PC-9 (cell line): ENCODE results near the gene CD151. TPM values are rescaled to one million over a fixed set of nuclear protein-coding genes. Genes with fewer than 3 reads are reported as not detected.
A peak's percentile ranks its signal among the peaks of the same experiment; 100 is the strongest.

ENCODE experiments used
- Bru-seq: library from RNA; stranded (reverse); fragments of 400-500 nt; gene quantifications from one replicate; lab custom pipeline; 2021; lab: Mats Ljungman, UMichigan
- BruChase-seq, 2 experiments: library from RNA; stranded (reverse); fragments of 400-500 nt; gene quantifications; one replicate each; lab custom pipeline; 2021; lab: Mats Ljungman, UMichigan
- BruUV-seq: library from RNA; stranded (reverse); fragments of 400-500 nt; replicated peaks from 2 replicates; lab custom pipeline; 2021; lab: Mats Ljungman, UMichigan
- CTCF ChIA-PET: fragments of 300-600 bp; sonication (Branson Sonifier 250); formaldehyde crosslinking; loops from one replicate; lab custom pipeline; 2022; ENCODE audit warnings: antibody characterized with exemption; lab: Charles Lee
- POLR2A ChIA-PET: fragments of 300-600 bp; sonication (Branson Sonifier 250); formaldehyde crosslinking; loops from one replicate; lab custom pipeline; 2022; ENCODE audit warnings: antibody characterized with exemption; ENCODE audit not compliant: unreplicated experiment; lab: Charles Lee
- DNase-seq, 2 experiments: peaks; one replicate each; pipeline versions ENCODE4 v3.0.0 to v3.0.0-alpha.2; 2015 to 2022; ENCODE audit warnings: mixed read lengths in 1 of 2
- H2AFZ ChIP-seq: fragments of 200-600 bp; sonication (generic); 2 replicates; pipeline ENCODE4 v1.8.1; 2017; ENCODE audit warnings: antibody characterized with exemption
- H3F3A ChIP-seq: fragments of 200-600 bp; sonication (generic); 2 replicates; pipeline ENCODE4 v1.8.1; 2017; ENCODE audit warnings: antibody characterized with exemption, mild to moderate bottlenecking, low read depth; ENCODE audit not compliant: insufficient read depth
- H3K27ac ChIP-seq: fragments of 200-600 bp; sonication (generic); 2 replicates; pipeline ENCODE4 v1.6.1; 2016; ENCODE audit warnings: mixed run types
- H3K27me3 ChIP-seq: fragments of 200-600 bp; sonication (generic); 2 replicates; pipeline ENCODE4 v1.6.1; 2016; ENCODE audit warnings: low read depth, mixed run types; ENCODE audit not compliant: insufficient read depth
- H3K36me3 ChIP-seq: fragments of 200-600 bp; sonication (generic); 2 replicates; pipeline ENCODE4 v1.6.1; 2016; ENCODE audit warnings: low read depth, mixed run types
- H3K4me1 ChIP-seq: fragments of 200-600 bp; sonication (generic); replicated peaks from 2 replicates; pipeline ENCODE4 v1.6.1; 2016; ENCODE audit warnings: mixed run types; ENCODE audit not compliant: insufficient read depth
- H3K4me2 ChIP-seq: fragments of 200-600 bp; sonication (generic); 2 replicates; pipeline ENCODE4 v1.6.1; 2017; ENCODE audit warnings: mixed run types
- H3K4me3 ChIP-seq: fragments of 200-600 bp; sonication (generic); 2 replicates; pipeline ENCODE4 v1.6.1; 2016; ENCODE audit warnings: mixed run types
- H3K79me2 ChIP-seq: fragments of 200-600 bp; sonication (generic); 2 replicates; pipeline ENCODE4 v1.6.1; 2017; ENCODE audit warnings: low read depth, mixed run types
- H3K9me2 ChIP-seq: fragments of 200-600 bp; sonication (generic); 2 replicates; pipeline ENCODE4 v1.8.1; 2017; ENCODE audit warnings: mild to moderate bottlenecking; ENCODE audit not compliant: insufficient read depth
- H3K9me3 ChIP-seq: fragments of 200-600 bp; sonication (generic); 2 replicates; pipeline ENCODE4 v1.8.1; 2016; ENCODE audit warnings: low read depth; ENCODE audit not compliant: insufficient read depth
- H4K20me1 ChIP-seq: fragments of 200-600 bp; sonication (generic); 2 replicates; pipeline ENCODE4 v1.8.1; 2017; ENCODE audit not compliant: insufficient read depth
- CTCF ChIP-seq: fragments of 200-600 bp; sonication (generic); conservative IDR thresholded peaks from 2 replicates; pipeline ENCODE4 v1.6.1; 2017; ENCODE audit warnings: mixed run types, antibody characterized with exemption, mild to moderate bottlenecking, moderate library complexity
- EZH2 ChIP-seq: fragments of 200-600 bp; sonication (generic); IDR thresholded peaks from 2 replicates; pipeline ENCODE4 v1.8.0; 2017; ENCODE audit warnings: antibody characterized with exemption, low read depth
- intact Hi-C: fragments of 100-400 bp; cut with micrococcal nuclease; formaldehyde crosslinking; loops from one replicate; pipeline ENCODE4 v1.10.0; 2022; ENCODE audit not compliant: unreplicated experiment
- long read RNA-seq: library from polyadenylated mRNA; stranded (forward); transcript quantifications from one replicate; pipeline ENCODE4 v2.0.0, GENCODE V29; 2022
- total RNA-seq: library from RNA; stranded (reverse); gene quantifications from 2 replicates; pipeline ENCODE4 v1.2.3, GENCODE V29; 2021

The CD151 gene
- total RNA-seq (184 and 199 TPM in 2 replicates), Bru-seq, nascent RNA (percentile 66 among the genes with signal in this experiment), BruChase-seq, experiment 1, labeled RNA remaining after a 2-hour chase (percentile 69 among the genes with signal in this experiment), BruChase-seq, experiment 2, labeled RNA remaining after a 6-hour chase (percentile 89 among the genes with signal in this experiment)
- long read RNA-seq, transcript CD151-203 (8 exons, 1,486 nt) = minor isoform, 35 of 186 reads
- long read RNA-seq, transcript CD151-201 (9 exons, 1,545 nt) = minor isoform, 11 of 186 reads
- long read RNA-seq, transcript CD151-202 (9 exons, 1,658 nt) = major isoform, 81 of 186 reads
- long read RNA-seq, partial matches to known transcripts = 34 of 186 reads
- long read RNA-seq, other reads (novel, unspliced or antisense) = 25 of 186 reads

- Histone ChIP-seq H3K4me3 (peak within 1 kb of the TSS; percentile 67), H3K36me3 (no peaks in the 10 kb centered on the region), H3F3A (peaks cover 17% of the 10 kb centered on the region; the same call in 1 of the 2 replicates), H3K4me1 (peaks cover 24% of the 10 kb centered on the region), H3K4me2 (peak within 1 kb of the TSS; percentile 96), H3K9me3 (no peaks in the 10 kb centered on the region), H3K79me2 (peaks cover 12% of the 10 kb centered on the region), H3K27me3 (no peaks in the 10 kb centered on the region), H4K20me1 (no peaks in the 10 kb centered on the region), H2AFZ (no peak within 1 kb of the TSS), H3K27ac (peak within 1 kb of the TSS; percentile 78), H3K9me2 (no peaks in the 10 kb centered on the region)
- DNase-seq = peak; percentile 34 to 60
- CTCF ChIA-PET = interaction anchor here (0.5 kb wide), 1 partner anchor 13 kb away, joined by 4 read pairs; no protein-coding TSS in a partner anchor
- BruUV-seq = no TSS peak
- POLR2A ChIA-PET = interaction anchor here (0.5 to 0.6 kb wide), 2 partner anchors 13 to 23 kb away, joined by 3 to 5 read pairs; no protein-coding TSS in a partner anchor
- intact Hi-C loops = no loop called here
- TF ChIP-seq CTCF = no peak
- TF ChIP-seq EZH2 = no peak
Observed at GRCh38 chr11:832529-833113, at the start of gene CD151. TSS of gene CD151 (plus strand) at chr11:832952. CDS start at chr11:836070, 3,118 bp downstream.

GRCh38 chr11:783581-784015 is 49.2 kb upstream of the CD151 start:
- H3K4me3 ChIP-seq = no peak overlapping the region
- no peaks in the 10 kb centered on the region for H4K20me1 ChIP-seq
- H3K4me2 ChIP-seq = no peak overlapping the region
- no peaks in the 10 kb centered on the region for H3K36me3 ChIP-seq
- no peak for TF ChIP-seq EZH2
- no peak for TF ChIP-seq CTCF
- BruUV-seq = no TSS peak
- H3F3A ChIP-seq = no peaks in the 10 kb centered on the region
- H2AFZ ChIP-seq = no peak overlapping the region
- no peak for DNase-seq
- no peaks in the 10 kb centered on the region for H3K27me3 ChIP-seq
- no peaks in the 10 kb centered on the region for H3K4me1 ChIP-seq
- CTCF ChIA-PET = no interaction called here
- H3K9me2 ChIP-seq = no peaks in the 10 kb centered on the region
- POLR2A ChIA-PET = no interaction called here
- H3K79me2 ChIP-seq = no peaks in the 10 kb centered on the region
- intact Hi-C loops = no loop called here
- no peak overlapping the region for H3K27ac ChIP-seq
- no peaks in the 10 kb centered on the region for H3K9me3 ChIP-seq

- BruUV-seq = no TSS peak
- DNase-seq = no peak
- TF ChIP-seq CTCF = no peak
- TF ChIP-seq EZH2 = no peak
- Histone ChIP-seq H4K20me1 (no peaks in the 10 kb centered on the region), H3K27me3 (no peaks in the 10 kb centered on the region), H3K9me3 (no peaks in the 10 kb centered on the region), H3K4me3 (no peak overlapping the region), H2AFZ (no peak overlapping the region), H3K4me1 (no peaks in the 10 kb centered on the region), H3K36me3 (no peaks in the 10 kb centered on the region), H3K9me2 (no peaks in the 10 kb centered on the region), H3K4me2 (no peak overlapping the region), H3F3A (peaks cover 5% of the 10 kb centered on the region; the same call in 1 of the 2 replicates), H3K27ac (no peak overlapping the region), H3K79me2 (no peaks in the 10 kb centered on the region)
- ChIA-PET POLR2A (no interaction called here), CTCF (no interaction called here)
- intact Hi-C loops = no loop called here
Observed at GRCh38 chr11:786235-787083, 46.3 kb upstream of the CD151 start.
